GM18867 (cell line): ENCODE results near the gene METTL26.

ENCODE experiments used
- ATAC-seq: cut with Tn5 transposase; IDR thresholded peaks from one replicate; pipeline ENCODE4 v1.9.1; 2021; ENCODE audit warnings: mild to moderate bottlenecking, moderate library complexity; ENCODE audit not compliant: unreplicated experiment

Gene METTL26

DNA sequence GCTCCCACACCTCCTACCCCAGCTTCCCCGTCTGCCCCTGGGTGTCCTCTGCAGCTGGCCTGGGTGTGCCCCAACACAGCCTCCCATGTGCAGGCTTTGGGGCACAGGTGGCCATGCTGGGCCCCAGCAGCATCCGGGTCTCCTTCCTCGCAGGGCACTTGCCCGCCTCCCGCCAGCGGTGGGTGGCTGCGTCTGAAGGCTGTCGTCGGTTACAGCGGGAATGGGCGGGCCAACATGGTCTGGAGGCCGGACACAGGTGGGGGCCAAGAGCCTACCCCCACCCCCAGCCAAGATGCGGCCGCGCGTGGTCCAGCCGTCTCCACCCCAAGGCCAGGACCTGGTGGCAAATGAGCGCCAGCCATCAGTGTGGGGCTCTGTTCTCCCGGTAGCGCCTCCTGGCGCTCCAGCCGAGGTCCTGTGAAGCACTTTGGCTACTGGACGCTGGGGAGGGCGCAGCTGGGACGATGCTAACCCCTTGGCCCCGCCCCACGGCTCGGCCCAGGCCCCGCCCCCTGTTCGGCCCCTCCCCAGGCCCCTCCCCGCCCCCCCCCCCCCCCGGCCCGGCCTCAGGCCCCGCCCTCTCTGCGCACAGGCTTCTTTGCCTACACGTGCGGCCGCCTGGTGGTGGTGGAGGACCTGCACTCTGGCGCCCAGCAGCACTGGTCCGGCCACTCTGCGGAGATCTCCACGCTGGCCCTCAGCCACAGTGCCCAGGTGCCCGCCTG lies 24.5 kb upstream of the METTL26 start:
- ATAC-seq: peak; percentile 42

DNA sequence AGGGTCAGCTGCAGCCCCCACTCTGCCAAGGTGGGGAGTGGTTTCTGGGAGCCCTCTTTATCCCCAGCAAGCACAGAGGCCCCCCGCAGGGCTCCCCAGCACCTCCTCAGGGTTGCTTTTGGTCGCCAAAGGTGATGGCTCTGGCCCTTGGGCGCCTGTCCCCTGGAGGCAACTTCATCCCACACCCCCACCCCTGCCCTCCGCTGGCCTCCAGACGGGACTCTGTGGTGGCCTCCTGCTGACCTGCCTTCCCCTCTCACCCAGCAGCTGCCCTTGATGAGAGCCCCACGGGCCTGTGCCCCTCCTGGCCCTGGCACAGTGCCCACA lies 24.0 kb upstream of the METTL26 start:
- no peak for ATAC-seq

DNA sequence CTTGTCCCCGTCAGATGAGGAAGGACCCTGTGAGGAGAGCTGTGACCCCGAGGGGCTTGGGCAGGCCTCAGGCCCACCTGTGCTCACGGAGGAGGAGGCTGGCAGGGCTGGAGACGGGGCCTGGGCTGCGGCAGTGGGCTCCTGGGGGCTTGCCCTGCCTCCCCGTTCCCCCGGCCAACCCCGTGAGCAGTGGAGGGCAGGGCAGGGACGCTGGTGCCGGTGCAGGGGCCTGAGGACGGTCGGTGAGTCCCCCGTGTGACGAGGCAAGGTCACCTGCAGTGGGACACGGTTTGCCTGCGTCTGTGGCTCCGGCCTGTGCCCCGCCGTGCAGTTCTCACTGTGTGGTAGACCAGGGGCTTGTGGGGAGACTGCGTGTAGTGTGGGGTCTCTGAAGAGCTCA lies 23.5 kb upstream of the METTL26 start:
- ATAC-seq: no peak

DNA sequence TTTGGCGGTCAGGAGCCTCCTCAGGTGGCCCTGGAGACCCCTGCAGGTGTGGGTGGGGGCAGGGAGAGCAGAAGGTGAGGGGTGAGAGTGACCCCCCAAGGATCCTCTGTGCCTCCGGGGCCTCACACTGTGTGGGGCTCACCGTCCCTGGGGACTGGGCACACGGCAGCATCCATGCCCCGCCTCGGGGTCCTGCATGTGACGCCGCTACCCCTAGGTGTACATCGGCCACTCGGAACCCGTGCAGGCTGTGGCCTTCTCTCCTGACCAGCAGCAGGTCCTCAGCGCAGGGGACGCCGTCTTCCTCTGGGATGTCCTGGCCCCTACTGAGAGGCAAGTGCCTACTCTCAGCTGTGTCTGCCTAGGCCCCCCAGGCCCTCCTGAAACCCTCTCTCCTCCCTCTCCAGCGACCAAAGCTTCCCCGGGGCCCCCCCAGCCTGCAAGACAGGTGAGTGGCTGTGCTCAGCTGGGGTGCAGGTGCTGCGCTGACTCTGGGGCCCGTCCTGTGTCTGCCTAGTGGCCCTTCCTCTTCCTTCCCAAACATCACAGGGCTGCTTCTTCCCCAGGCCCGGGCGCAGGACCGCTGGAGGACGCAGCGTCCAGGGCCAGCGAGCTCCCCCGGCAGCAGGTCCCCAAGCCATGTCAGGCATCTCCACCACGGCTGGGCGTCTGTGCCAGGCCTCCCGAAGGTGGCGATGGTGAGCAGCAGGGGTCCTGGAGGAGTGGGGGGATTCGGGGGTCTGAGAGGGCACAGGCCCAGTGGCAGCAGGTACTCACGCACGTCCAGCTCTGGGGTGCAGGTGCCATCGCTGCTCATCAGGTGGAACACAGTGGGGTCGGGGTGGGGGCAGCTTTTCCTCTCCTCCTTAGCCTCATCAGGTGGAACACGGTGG lies 22.8 kb upstream of the METTL26 start:
- ATAC-seq: no peak

DNA sequence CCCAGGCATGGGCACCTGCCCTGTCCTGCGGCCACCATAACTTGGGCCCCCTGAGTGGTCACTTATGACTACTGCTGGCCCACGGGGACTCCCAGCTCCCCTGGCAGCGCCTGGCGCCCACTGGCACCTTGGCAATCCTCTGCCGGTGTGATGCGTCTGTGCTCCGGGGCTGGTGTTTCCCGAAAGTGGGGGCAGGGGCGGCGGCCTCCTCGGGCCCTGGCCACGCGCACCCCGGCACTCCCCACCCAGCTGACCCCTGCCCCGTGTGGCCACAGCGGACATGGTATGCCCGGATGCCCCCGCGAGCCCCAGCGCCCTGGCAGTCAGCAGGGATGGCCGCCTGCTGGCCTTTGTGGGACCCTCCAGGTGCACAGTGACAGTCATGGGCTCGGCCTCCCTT lies 21.4 kb upstream of the METTL26 start:
- no peak for ATAC-seq

DNA sequence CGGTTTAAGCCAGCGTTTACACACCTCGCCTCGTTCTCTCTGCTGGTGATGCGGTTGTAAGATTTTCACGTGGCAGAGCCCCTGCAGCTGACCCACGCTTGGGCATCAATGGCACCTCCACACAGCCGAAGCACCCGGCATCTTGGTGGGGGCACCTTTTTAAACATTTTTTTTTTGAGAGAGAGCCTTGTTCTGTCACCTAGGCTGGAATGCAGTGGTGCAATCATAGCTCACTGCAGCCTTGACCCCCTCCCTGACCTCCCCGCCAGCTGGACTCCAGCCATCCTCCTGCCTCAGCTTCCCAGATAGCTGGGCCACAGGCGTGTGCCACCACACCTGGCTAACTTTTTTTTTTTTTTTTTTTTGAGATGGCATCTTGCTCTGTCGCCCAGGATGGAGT lies 17.9 kb upstream of the METTL26 start:
- no peak for ATAC-seq

DNA sequence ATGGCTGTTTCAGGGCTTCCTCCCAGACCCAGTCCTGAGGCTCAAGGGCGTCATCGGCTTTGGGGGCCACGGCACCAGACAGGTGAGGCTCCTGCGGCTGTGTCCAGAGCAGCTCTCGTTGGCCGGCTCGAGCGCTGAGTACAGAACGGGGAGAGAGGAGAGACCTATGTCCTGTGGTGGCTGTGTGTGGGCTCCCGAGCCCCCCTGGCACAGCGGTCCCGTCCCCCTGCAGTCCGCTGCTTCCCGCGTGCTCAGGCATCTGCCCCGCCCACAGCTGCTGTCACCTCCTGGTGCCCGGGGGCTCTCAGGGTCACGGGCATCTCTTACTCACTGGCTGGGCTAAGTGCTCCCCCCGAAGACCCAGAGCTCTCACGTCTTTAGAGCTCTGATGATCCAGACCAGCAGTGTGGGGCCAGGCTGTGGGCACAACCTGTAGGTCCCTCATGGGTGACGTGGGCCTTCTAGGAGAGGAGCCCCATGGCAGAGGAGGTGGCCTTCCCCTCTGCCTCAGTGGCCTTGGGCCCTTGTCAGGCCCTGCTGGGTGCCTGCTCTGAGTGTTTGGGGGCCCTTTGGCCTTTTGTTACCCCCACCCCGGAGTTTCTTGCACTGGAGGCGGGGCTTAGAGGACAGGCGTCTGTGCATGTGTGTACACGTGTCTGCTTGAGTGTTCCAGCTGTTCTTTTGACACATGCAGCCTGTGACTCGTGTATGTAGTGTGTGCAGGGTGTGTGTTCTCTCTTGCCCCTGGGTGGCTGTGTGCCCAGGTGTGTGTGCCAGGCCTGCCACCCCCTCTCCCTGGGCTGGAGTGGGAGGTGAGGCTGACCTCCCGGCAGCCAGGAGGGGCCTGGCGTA lies 16.6 kb upstream of the METTL26 start:
- no peak for ATAC-seq

DNA sequence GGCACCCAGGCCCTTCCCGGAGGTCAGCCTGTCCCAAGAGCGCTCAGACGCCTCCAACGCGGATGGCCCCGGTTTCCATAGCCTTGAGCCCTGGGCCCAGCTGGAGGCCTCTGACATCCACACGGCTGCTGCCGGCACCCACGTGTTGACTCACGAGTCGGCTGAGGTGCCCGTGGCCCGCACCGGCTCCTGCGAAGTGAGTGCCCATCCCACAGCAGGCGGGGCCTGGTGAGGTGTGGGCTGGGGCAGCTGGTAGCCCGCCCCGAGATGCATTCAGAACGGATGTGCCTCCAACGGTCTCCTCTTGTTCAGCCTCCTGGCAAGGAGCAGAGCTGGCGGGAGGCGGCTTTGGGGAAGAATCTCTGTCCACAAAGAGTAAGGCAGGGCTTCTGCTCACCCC lies 15.7 kb upstream of the METTL26 start:
- ATAC-seq: no peak

DNA sequence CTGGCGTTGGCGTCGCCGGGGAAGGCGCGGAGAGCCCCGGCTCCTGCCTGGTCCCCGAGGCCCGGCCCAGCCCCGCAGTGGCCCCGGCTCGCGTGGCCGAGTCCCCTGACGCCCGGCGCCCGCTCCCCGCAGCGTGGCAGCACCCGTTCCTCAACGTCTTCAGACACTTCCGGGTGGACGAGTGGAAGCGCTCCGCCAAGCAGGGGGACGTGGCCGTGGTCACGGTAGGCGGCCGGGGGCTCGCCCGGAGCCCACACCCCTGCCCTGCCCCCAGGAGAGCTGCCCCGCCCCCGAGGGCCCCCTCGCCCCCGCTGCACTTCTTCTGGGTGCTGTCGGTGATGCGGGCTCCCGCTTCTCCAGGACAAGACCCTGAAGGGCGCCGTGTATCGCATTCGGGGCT lies 13.5 kb upstream of the METTL26 start:
- no peak for ATAC-seq

DNA sequence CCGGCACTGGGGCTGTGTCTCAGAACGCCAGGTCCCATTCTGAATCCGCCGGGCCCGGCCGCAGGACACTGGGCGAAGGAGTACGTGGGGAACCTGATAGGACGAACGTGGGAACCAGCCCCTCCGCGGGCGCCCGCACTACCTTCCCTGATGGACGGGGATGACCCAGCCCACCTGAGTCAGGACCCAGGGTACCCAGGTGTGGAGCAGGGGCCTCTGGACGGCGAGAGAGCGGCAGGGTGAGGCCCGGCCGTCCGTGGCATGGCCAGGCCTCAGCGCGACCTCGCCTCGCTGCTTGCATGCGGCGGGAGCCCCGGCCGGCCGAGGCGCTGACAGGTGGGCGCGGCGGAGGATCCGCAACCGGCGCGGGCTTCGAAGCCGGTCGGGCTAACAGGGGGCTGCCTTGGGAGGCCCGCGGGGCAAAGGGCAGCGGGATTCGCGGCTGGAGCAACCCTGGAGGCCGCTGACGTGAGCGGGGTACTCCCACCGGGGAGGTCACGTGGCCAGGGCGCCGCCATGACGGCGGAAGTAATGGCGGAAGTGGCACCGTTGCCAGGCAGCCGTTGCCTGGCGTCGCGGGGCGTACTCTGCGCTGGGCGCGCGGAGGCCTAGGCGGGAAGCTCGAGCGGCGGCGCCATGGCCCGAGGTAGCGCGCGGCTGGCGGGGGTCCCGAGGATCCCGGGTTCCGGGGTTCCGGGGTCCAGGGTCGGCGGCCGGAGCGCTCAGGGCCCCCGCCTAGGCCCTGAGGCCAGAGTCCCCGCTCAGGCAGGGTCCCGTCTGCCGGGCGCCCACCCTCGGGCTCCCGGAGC lies 12.9 kb upstream of the METTL26 start, which contains the start of gene WDR90:
WDR90 (plus strand) TSS at position 585 of the 809 bp plus-strand sequence; CDS start at position 637, 52 bp downstream.
- ATAC-seq: peak; percentile 73

DNA sequence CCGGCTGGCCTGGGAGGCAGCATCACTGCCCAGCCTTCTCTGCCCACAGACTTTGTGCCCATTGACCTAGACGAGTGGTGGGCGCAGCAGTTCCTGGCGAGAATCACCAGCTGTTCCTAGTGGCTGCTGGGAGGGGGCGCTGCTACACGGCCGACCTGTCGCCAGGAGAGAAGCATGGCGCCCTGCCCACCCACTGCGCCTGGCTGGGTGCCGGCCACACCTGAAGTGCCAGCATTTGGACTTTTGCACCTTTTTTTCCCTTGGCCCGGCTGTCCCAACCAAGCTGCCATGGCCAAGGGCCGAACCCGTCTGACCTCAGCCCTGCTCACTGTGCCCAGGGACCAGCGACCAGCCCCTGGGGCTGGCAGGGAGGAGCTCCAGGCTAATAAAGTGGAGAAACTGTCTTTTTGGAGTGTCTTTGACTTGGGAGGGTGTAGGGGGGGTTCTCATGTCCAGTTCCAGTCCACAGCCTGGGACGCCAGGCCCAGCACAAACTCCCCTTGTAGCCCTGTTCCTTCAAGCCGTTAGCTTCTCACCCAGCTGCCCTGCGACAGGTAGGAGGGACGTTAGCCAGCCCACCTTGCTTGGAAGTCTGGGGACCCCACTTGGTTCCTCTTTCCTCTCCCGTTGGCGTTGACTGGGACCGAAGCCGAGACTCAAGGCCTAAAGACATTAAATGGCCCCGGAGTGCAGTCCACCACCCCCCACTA lies 12.1 kb upstream of the METTL26 start:
- no peak for ATAC-seq

DNA sequence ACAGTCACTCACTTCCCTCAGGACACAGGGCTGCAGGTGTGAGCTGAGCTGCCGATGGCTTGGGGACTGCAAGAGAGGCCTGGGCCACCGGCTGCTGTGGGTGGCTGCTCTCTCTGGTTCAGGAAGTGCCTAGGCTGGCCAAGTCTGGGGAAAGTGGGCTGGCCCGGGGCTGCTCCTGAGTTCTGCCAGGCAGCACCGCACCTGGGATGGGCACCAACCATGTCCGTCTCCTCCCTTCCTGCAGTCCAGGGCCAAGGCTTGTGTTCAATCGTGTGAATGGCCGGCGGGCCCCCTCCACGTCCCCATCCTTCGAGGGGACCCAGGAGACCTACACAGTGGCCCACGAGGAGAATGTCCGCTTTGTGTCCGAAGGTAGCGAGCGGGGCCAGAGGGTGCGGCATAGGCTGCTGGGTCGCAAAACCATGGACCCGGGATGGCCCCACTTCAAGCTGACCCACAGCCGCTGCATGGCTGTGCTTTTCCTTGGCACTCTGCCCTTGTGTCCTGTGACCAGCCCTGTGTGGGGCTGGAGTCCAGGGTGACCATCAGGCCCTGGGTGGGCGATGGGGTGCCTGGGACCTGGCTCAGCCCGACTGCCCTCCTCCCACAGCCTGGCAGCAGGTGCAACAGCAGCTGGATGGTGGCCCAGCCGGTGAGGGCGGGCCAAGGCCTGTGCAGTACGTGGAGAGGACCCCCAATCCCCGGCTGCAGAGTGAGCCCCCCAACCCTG lies 11.2 kb upstream of the METTL26 start:
- no peak for ATAC-seq

DNA sequence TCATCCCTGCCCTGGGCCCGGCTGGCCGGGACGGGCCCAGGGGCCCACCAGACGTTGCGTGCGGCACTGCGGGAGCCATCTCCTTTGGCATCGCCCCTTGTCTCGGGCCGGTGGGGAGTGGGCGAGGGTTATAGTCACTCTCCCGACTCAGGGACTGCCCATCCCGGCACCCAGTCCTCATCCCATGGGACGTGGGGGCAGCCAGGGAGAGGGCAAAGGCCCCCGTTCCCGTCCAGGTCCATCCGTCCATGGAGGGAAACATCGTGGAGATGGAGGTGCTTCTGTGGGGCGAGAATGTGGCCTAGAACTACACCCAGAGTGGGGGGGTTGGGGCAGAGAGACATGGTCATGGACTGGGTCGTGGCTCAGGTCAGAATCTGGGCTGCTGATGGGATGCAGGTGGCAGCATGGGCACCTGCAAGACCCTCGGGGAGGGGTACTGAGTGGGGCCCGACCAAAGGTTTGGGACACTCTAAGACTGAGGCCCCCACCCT lies 10.6 kb upstream of the METTL26 start:
- no peak for ATAC-seq

DNA sequence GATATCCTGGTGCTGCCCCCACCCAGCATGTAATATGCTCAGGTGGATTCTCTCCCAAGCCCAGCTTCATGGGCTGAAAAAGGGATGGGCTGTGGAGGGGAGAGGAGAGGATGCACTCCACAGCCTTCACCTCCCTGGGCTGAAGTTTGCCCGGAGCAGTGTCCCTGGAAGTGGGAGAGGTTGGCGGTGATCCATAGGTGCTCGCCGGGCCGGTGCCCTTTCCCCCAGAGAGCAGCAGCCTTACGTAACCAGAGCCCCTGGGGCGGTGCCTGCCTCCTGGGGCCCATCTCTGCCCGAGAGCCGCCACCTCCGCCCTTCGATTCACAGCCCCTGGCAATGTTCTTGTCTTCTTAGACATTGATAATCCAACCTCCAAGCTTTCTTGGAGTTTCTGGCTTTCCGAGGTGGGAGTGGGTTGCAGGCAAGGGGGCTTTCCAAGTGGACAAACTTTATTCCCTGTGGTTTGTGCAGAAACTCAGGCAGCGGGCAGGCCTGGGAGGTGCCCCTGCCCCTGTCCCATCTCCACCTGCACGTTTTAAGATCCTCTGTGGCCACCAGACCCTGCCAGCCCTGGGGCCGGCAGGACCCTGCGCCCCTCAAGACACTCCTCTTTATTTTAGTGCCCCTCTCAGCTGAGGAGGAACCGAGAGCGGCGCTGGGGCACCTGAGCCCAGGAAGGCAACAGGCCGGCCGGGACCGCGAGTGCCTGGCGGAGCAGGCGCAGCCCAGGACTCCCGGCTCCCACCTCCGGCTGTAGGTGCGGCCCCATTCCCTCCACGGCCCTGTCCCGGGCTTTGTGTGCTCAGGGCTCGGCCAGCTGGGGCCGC lies 10.0 kb upstream of the METTL26 start:
- no peak for ATAC-seq

DNA sequence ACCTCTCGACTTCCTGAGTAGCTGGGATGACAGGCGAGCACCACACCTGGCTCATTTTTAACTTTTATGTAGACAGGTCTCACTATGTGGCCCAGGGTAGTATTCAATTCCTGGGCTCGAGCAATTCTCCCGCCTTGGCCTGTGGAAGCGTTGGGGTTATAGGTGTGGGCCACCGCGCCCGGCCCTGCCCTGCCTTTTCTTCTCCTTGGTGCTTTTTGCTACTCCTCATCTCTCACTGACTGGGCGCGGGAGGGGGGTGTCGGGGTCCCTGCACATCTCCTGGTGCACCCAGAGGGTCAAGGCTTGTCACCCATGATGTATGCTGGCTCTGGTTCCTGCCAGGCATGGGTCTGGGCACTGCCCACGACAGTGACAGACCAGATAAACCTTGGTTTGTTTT lies 8.5 kb upstream of the METTL26 start:
- no peak for ATAC-seq

DNA sequence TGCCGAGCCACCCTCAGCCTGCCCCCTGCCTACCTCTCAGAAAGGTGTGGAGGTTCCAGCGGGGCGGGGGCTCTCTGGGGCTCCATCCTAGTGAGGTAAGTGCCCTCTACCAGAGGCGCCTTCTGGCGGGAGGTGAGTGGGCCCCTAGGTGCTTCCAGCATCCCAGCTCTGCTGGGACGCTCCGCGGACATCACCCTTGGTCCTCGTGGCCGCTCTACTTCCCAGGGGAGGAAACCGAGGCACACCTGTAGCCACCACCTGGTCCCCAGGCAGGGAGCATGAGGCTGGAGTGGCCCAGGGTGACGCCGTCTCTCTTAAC lies 6.9 kb upstream of the METTL26 start:
- no peak for ATAC-seq

DNA sequence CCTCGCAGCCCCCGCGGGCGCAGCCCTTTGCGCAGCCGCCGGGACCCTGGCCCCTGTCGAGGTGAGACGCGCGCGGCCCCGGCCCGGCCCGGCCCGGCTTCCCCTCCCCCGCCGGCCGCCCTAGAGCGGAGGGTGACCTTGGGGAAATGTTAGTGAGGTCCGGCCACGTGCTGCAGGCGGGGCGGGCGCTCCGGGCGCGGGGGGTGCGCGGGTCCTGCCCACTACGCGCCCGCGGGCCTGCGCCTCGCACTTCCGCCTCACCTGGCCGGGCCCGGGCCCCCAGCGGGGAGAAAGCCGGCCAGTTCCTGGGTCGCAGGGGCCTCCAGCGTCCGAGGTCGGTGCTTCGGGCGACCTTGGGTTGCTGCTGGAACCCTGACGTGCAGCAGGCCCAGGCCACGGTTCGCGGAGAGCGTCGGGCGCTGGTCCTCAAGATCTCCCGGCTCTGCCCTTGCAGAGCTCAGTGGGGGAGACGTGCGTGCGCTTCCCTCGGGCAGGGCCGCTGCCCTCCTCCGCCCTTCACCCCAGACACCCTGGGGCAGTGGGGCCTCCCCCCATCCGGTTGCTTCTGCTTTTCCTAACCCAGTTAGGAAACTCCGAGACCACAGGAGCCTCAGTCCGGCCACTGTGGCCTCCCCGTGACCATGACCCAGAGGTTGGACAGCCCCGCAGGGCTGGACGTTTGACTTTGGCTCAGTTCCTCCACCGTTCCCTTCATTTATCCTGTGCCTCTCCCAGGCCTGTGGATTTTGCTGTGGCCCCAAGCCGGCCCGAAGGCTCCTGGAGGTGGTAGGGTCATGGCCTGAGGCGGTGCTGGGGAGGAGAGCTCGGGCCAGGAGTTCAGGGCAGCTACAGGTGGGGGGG lies 6.3 kb upstream of the METTL26 start:
- ATAC-seq: peak; percentile 45
